CD14-positive monocyte (primary cell): ENCODE data around the gene GPR21. TPM values are rescaled to one million over a fixed set of nuclear protein-coding genes. Genes with fewer than 3 reads are reported as not detected.

Experiments
- DNase-seq, 3 donors: peaks; one replicate each; pipeline ENCODE4 v3.0.0-alpha.2; 2011 to 2022
- H2AFZ ChIP-seq: 2 replicates; pipeline ENCODE4 v1.6.0; 2012; ENCODE audit warnings: mild to moderate bottlenecking, low read depth, low read length, inconsistent platforms; ENCODE audit not compliant: insufficient read depth, poor library complexity, severe bottlenecking
- H3K27ac ChIP-seq, 2 donors: 1 replicate in 1 of 2; 2 replicates in 1 of 2; pipeline ENCODE4 v1.5.1; 2012 to 2013; ENCODE audit warnings: low read length in 2 of 2, control low read depth in 1 of 2, inconsistent platforms in 1 of 2, low read depth in 1 of 2, mild to moderate bottlenecking in 1 of 2
- H3K27me3 ChIP-seq, 2 donors: one replicate each; pipeline versions ENCODE4 v1.6.0 to v1.6.1; 2011 to 2013; ENCODE audit warnings: low read length in 2 of 2; ENCODE audit not compliant: control insufficient read depth in 2 of 2, insufficient read depth in 2 of 2
- H3K36me3 ChIP-seq, 2 donors: replicated peaks in 1 of 2; 1 replicate in 1 of 2; 2 replicates in 1 of 2; pipeline versions ENCODE4 v1.5.1 to v1.6.1; 2012 to 2013; ENCODE audit warnings: low read length in 2 of 2, control low read depth in 1 of 2, inconsistent platforms in 1 of 2, mild to moderate bottlenecking in 1 of 2; ENCODE audit not compliant: insufficient read depth in 2 of 2, control insufficient read depth in 1 of 2
- H3K4me1 ChIP-seq, 2 donors: 1 replicate in 1 of 2; 2 replicates in 1 of 2; pipeline versions ENCODE4 v1.5.1 to v1.6.1; 2012 to 2013; ENCODE audit warnings: low read length in 2 of 2, control low read depth in 1 of 2, inconsistent platforms in 1 of 2, mild to moderate bottlenecking in 1 of 2, moderate library complexity in 1 of 2; ENCODE audit not compliant: insufficient read depth in 2 of 2, control insufficient read depth in 1 of 2
- H3K4me2 ChIP-seq: replicated peaks from 2 replicates; pipeline ENCODE3; 2012; ENCODE audit warnings: low read length, moderate library complexity, mild to moderate bottlenecking; ENCODE audit not compliant: poor library complexity, severe bottlenecking; ENCODE audit errors: extremely low read depth
- H3K4me3 ChIP-seq, 3 experiments: fragments of 200-600 bp in 1 of 3; sonication (generic) in 1 of 3; replicated peaks in 1 of 3; 1 replicate in 2 of 3; 2 replicates in 1 of 3; pipeline ENCODE4 v1.5.1; 2011 to 2013; ENCODE audit warnings: low read length in 3 of 3, mild to moderate bottlenecking in 3 of 3, control low read depth in 2 of 3, low read depth in 2 of 3, inconsistent platforms in 1 of 3, moderate library complexity in 1 of 3
- H3K79me2 ChIP-seq: 2 replicates; pipeline ENCODE4 v1.6.0; 2012; ENCODE audit warnings: mild to moderate bottlenecking, control low read depth, inconsistent platforms, low read length, moderate library complexity; ENCODE audit not compliant: insufficient read depth
- H3K9ac ChIP-seq: 2 replicates; pipeline ENCODE4 v1.6.0; 2017; ENCODE audit warnings: low read length, mild to moderate bottlenecking; ENCODE audit not compliant: insufficient read depth, poor library complexity, severe bottlenecking
- H3K9me3 ChIP-seq, 2 donors: replicated peaks in 1 of 2; 1 replicate in 1 of 2; 2 replicates in 1 of 2; pipeline versions ENCODE4 v1.5.1 to v1.6.1; 2012 to 2013; ENCODE audit warnings: low read length in 2 of 2, control low read depth in 1 of 2; ENCODE audit not compliant: control insufficient read depth in 1 of 2, insufficient read depth in 1 of 2
- H4K20me1 ChIP-seq: 2 replicates; pipeline ENCODE4 v1.6.0; 2012; ENCODE audit warnings: mild to moderate bottlenecking, low read length, control low read depth, moderate library complexity; ENCODE audit not compliant: insufficient read depth
- H3K27ac Mint-ChIP-seq, 7 donors: one replicate each; pipeline ENCODE4 v1.8.0; 2020; ENCODE audit warnings: mild to moderate bottlenecking in 7 of 7, mixed read lengths in 7 of 7, moderate library complexity in 6 of 7, inconsistent platforms in 2 of 7
- H3K27me3 Mint-ChIP-seq, 3 donors: one replicate each; pipeline ENCODE4 v1.8.0; 2021 to 2022; ENCODE audit warnings: low read depth in 3 of 3, mild to moderate bottlenecking in 3 of 3, mixed read lengths in 3 of 3, moderate library complexity in 3 of 3, inconsistent platforms in 1 of 3
- H3K36me3 Mint-ChIP-seq, 2 donors: one replicate each; pipeline ENCODE4 v1.8.0; 2020; ENCODE audit warnings: mixed read lengths in 2 of 2, inconsistent platforms in 1 of 2, mild to moderate bottlenecking in 1 of 2
- H3K4me1 Mint-ChIP-seq: one replicate; pipeline ENCODE4 v1.8.0; 2020; ENCODE audit warnings: mild to moderate bottlenecking, mixed read lengths
- H3K4me3 Mint-ChIP-seq, 2 donors: one replicate each; pipeline ENCODE4 v1.8.0; 2020; ENCODE audit warnings: mild to moderate bottlenecking in 2 of 2, mixed read lengths in 2 of 2, moderate library complexity in 1 of 2
- H3K9me3 Mint-ChIP-seq, 7 donors: one replicate each; pipeline ENCODE4 v1.8.0; 2020 to 2022; ENCODE audit warnings: mixed read lengths in 7 of 7, mild to moderate bottlenecking in 6 of 7, moderate library complexity in 6 of 7, inconsistent platforms in 2 of 7
- CTCF ChIP-seq: fragments of 200-600 bp; IDR thresholded peaks from one replicate; pipeline ENCODE4 v1.8.0; 2022; ENCODE audit warnings: antibody characterized with exemption, mild to moderate bottlenecking
- WGBS: methylation state at CpG from one replicate; pipeline ENCODE4 v1.1.5; 2013; ENCODE audit warnings: missing lambda C conversion rate; ENCODE audit not compliant: insufficient coverage; 5-methylcytosine and 5-hydroxymethylcytosine counted together
- intact Hi-C, 2 donors: fragments of 100-400 bp; cut with micrococcal nuclease; formaldehyde crosslinking; loops; one replicate each; pipeline versions ENCODE4 v1.15.0 to v1.15.1; 2023
- polyA plus RNA-seq, 3 donors: library from polyadenylated mRNA; depleted of rRNA in 1 of 3; unstranded in 2 of 3; stranded (reverse) in 1 of 3; fragments of 300-500 nt in 2 of 3; fragments of >200 nt in 1 of 3; fragmentation: Illumina TruSeq in 2 of 3; gene quantifications; 1 replicate in 2 of 3; 2 replicates in 1 of 3; pipeline ENCODE4 v1.2.3, GENCODE V29; 2012 to 2021

Gene GPR21
- polyA plus RNA-seq, 3 donors: 0.39 TPM; not detected in 2

GRCh38 chr9:123011878-123012528 lies 21.5 kb upstream of the GPR21 start:
- Mint-ChIP-seq H3K4me1 (peaks cover 6% of the 10 kb centered on the region), H3K27me3 (no peaks in the 10 kb centered on the region), H3K9me3 (peaks cover 0 to 11% (median 7%) of the 10 kb centered on the region in 7 donors), H3K36me3 (peaks cover 68 to 70% of the 10 kb centered on the region in 2 donors), H3K27ac (peak overlapping the region in 2 of 7 donors; percentile 16 to 17), H3K4me3 (no peak overlapping the region)
- Histone ChIP-seq H3K4me2 (no peak overlapping the region), H3K4me1 (no peaks in the 10 kb centered on the region), H3K4me3 (no peak overlapping the region), H3K79me2 (no peaks in the 10 kb centered on the region), H3K9me3 (peaks cover 0 to 4% of the 10 kb centered on the region in 2 donors), H3K27ac (no peak overlapping the region), H2AFZ (no peak overlapping the region), H3K27me3 (no peaks in the 10 kb centered on the region), H4K20me1 (no peaks in the 10 kb centered on the region), H3K36me3 (peaks cover 78 to 92% of the 10 kb centered on the region in 2 donors), H3K9ac (no peak overlapping the region)
- WGBS: no CpG with 5 or more reads among the region's 3 CpGs
- intact Hi-C loops: no loop called here
- no peak for DNase-seq
- no peak for TF ChIP-seq CTCF

GRCh38 chr9:123016631-123017030 lies 16.8 kb upstream of the GPR21 start:
- Histone ChIP-seq H3K27me3 (no peaks in the 10 kb centered on the region), H3K79me2 (no peaks in the 10 kb centered on the region), H3K9me3 (peaks cover 0 to 4% of the 10 kb centered on the region in 2 donors), H3K36me3 (peaks cover 85 to 99% of the 10 kb centered on the region in 2 donors), H3K4me1 (no peaks in the 10 kb centered on the region), H3K4me3 (no peak overlapping the region), H3K4me2 (no peak overlapping the region), H4K20me1 (no peaks in the 10 kb centered on the region), H2AFZ (no peak overlapping the region), H3K27ac (no peak overlapping the region), H3K9ac (no peak overlapping the region)
- WGBS: no CpG with 5 or more reads among the region's 1 CpG
- Mint-ChIP-seq H3K27me3 (no peaks in the 10 kb centered on the region), H3K9me3 (peaks cover 0 to 11% (median 7%) of the 10 kb centered on the region in 7 donors), H3K4me1 (peaks cover 6% of the 10 kb centered on the region), H3K4me3 (no peak overlapping the region), H3K27ac (no peak overlapping the region), H3K36me3 (peaks cover 71 to 80% of the 10 kb centered on the region in 2 donors)
- TF ChIP-seq CTCF: no peak
- DNase-seq: no peak
- intact Hi-C loops: no loop called here
